ENCODE data around the gene PHC2.

The PHC2 gene

DNA sequence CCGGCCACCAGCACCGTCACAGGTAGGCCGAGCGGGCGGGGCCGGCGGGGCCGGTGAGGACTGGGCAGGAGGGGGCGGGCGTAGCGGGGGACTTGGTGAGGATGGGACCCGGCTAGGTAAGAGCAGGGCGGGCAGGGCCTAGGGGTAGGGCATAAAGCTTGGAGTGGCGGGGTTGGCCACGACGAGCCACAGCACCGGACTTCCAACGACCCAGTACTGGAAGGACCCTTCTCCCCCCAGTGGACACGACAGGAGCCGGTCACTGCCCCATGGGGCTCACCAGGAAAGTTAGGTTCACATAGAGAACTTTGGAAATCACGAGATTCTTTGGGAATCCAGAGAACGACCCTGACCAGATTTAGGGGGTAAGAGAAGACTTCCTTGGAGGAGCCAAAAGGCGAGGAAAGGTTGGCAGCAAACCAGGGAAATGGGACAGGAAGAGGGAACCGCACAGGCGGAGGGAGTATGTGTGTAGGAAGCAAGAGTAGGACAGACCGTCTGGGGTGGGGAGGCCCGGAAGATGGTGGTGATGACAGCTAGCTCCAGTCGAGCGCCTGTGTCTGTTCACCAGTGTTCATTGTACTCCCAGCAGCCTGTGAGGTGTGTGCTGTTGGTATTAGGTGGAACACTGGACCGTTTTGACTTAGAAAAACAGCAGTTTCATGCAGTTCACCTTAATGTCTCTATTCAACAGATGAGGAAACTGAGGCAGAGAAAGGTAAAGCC lies 154.2 kb downstream of the PHC2 start:
- H3K4me3 ChIP-seq (ENCODE audit: low read depth, low read length), result no peak overlapping the region
- TF ChIP-seq, protein P1, sequence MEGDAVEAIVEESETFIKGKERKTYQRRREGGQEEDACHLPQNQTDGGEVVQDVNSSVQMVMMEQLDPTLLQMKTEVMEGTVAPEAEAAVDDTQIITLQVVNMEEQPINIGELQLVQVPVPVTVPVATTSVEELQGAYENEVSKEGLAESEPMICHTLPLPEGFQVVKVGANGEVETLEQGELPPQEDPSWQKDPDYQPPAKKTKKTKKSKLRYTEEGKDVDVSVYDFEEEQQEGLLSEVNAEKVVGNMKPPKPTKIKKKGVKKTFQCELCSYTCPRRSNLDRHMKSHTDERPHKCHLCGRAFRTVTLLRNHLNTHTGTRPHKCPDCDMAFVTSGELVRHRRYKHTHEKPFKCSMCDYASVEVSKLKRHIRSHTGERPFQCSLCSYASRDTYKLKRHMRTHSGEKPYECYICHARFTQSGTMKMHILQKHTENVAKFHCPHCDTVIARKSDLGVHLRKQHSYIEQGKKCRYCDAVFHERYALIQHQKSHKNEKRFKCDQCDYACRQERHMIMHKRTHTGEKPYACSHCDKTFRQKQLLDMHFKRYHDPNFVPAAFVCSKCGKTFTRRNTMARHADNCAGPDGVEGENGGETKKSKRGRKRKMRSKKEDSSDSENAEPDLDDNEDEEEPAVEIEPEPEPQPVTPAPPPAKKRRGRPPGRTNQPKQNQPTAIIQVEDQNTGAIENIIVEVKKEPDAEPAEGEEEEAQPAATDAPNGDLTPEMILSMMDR (IDR thresholded peaks at IDR 0.05; ENCODE audit: borderline replicate concordance, insufficient read depth, low read depth, low read length), result no peak

DNA sequence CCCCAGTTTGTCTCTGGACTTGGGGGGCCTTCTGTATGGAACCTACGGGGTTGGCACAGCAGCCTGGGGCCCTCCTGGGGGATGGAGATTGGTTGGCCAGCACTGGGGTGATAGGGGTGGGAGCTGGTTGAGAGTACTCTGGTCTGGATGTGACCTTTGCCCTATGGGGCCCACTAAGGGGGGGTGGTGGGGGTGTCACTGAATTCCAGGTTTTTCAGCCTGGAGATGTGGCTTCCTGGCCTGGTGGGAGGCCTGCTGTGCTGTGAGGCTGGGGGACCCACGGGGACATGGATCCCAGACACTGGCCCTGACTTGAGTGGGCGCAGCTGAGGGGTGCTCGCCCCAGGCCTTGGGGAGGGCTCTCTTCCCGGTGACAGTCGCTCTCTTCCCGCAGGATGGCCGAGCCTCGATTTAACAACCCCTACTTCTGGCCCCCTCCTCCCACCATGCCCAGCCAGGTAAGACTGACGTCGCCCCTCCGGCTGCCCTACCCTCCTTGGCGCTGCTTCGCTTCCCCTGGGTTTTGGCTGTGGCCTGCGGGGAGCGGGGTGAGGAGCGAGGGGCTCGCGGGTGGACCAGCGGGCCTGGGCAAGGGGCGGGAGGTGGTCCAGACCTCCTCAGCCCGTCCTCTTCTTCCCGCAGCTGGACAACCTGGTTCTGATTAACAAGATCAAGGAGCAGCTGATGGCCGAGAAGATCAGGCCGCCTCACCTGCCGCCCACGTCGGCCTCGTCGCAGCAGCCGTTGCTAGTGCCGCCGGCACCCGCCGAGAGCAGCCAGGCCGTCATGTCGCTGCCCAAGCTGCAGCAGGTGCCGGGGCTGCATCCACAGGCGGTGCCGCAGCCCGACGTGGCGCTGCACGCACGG lies 155.0 kb downstream of the PHC2 start:
- no peak overlapping the region for H3K4me3 ChIP-seq (ENCODE audit: low read depth, low read length)
- TF ChIP-seq, protein P1 (IDR thresholded peaks at IDR 0.05; ENCODE audit: borderline replicate concordance, insufficient read depth, low read depth, low read length), result no peak

DNA sequence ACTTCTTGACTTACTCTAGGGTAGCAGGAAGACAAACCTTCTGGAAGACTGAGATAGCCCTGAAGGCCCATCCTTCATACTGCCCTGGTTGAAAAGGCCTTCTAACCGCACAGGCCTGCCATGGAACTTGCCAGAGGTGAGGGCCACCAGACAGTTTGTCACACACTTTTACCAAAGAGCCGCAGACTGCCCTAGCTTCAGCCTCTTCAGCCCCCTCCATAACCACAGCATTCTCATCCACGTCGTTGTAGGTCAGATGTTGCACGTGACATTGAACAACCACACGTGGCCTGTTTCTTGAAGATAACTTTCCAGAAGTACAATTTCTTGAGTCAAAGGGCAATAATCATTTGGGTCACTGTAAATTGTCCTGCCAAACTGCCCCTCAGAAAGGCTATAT lies 155.7 kb downstream of the PHC2 start:
- TF ChIP-seq, protein P1 (IDR thresholded peaks at IDR 0.05; ENCODE audit: borderline replicate concordance, insufficient read depth, low read depth, low read length), result no peak
- H3K4me3 ChIP-seq (ENCODE audit: low read depth, low read length), result no peak overlapping the region

DNA sequence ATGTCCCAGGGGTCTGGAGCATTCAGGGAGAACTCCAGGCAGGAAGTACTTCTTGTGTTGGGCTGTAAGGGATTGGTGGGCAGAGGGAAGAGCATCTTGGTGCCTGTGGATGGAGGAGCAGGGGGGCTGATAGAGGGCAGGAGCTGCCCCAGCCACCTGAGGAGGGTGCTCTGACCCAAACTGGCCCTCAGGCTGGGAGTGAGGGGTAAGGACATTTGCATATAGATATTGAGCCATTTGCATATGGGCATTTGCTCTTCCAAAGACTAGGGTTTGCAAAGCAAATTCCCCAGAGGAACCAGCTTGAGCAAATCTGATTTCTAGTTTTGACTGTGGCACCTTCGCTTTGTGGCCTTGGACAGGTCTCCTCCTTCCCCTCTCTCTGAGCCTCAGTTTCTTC lies 156.4 kb downstream of the PHC2 start:
- no peak overlapping the region for H3K4me3 ChIP-seq (ENCODE audit: low read depth, low read length)
- TF ChIP-seq, protein P1 (IDR thresholded peaks at IDR 0.05; ENCODE audit: borderline replicate concordance, insufficient read depth, low read depth, low read length), result no peak

DNA sequence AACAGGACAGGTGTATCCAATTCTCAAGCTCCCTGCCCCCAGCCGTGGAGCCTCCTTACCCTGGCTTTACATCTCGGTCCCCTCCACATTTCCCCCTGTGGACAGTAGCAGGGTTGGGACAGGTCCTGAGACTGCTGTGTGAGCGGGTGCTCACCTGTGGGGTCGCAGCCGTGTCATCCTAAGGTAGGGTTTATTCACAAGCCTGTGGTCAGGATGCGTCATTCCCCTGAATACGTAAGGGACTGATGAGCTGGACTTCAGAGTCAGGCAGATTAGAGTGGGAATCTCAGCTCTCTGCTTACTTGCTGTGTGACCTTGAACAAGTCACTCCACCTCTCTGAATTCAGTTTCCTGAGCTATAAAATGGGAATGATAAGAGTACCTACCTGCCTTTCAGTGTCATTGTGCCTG lies 156.9 kb downstream of the PHC2 start:
- no peak overlapping the region for H3K4me3 ChIP-seq (ENCODE audit: low read depth, low read length)
- TF ChIP-seq, protein P1 (IDR thresholded peaks at IDR 0.05; ENCODE audit: borderline replicate concordance, insufficient read depth, low read depth, low read length), result no peak
